GM21526 (cell line): ENCODE results near the gene SH3GL1.
A peak's percentile ranks its signal among the peaks of the same experiment; 100 is the strongest.

Experiments
- ATAC-seq: cut with Tn5 transposase; IDR thresholded peaks from one replicate; pipeline ENCODE4 v1.9.1; 2021; ENCODE audit warnings: moderate library complexity; ENCODE audit not compliant: unreplicated experiment, low FRiP score

SH3GL1 gene

GRCh38 chr19:4376671-4376990 lies 23.7 kb downstream of the SH3GL1 start:
- ATAC-seq: no peak

DNA sequence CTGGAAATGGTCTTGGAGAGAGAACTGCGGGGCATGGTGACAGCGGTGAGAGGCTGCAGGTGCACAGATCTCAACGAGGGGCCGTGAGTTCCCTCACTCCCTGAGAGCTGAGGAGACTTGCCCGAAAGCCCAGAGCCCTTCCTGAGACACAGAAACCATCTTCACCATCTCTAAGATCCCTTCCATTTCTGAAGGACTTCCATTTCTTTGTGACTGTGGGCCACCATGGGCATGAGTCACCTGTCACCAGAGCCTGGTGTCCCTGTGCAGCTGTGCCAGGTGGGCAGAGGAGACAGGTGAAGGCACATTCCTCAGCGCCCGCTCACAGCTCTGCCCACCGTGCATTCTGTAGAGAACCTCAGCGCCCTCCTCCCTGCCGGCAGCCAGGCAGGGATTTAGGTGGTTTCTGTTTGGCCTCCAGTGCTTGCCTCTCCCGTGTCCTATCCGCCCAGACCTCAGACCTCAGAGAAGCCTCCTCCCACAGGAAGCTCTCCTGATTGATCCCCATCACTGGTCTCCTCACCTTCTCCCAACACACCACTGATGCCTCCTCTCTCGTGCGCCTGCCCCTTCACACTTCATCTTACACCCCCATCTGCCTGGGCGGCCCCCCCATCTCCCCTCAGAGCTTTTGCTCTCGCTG lies 24.2 kb downstream of the SH3GL1 start:
- no peak for ATAC-seq

DNA sequence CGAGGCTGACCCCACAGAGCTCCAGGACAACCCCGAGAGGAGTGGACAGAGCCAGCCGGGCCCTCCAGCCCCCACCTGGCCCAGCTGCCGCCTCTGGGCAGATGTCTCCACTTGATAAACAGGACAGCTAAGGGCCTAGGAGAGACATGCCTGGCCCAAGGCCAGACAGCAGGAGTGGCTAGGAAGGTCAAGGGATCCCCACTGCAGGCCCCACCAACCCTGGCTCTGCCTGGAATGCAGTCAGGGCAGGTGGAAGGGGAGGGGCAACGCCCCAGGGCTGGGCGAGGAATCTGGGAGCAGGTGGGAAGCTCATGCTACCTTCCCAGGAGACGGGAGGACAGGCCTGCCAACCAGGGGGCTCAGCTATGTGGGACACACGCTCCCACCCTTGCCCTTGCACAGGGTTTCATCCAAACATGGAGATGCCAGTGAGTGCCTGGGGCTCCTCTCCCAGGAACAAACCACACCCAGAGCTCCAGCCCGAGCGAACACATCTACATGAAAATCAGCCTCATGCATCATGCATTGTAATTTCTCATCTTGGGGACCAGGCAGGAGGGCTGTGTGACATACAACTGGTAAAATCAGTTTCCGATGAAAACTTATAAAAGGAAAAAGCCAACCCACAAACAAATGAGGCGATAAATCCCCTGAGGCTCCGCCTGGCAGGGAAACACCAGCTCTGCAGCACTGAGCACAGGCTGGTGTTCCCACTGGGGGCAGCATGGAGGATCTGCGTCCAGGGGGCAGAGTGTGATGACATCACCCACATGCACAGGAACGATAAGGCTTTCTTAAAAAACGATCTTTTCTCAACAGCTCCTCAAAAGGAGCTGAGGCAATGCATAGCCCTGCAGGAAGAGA lies 25.0 kb downstream of the SH3GL1 start:
- ATAC-seq: no peak

DNA sequence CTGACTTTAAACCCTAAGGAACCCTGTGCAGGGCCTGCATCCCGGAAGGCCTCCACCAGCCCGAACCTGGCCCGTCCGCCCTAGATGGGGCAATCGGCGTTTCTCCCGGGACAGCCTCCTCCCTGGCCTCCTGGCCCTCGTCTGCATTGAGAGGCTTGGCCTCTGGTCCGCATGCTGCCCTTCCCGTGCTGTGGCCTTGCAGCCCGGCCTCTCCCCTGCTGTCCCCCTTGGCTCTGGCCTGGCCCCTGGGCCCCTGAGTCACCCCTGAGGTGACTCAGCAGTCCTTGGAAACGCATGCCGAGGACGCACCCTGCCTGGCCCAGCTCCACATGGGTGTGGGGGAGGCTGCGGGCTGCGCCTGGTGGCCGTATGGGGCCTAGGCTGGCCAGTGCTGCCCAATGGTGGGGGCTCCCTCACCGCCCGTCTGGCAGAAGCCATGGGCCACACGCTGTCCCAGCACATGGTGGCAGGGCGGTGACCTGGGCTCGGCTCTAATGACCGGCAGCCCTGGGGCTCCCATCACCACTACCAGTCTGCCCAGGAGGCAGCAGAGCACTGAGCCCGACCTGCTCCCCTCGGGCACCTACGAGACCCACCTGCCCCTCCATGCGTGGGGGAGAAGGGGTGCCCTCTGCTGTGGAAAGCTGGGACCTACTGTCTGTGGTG lies 25.7 kb downstream of the SH3GL1 start:
- ATAC-seq: no peak

DNA sequence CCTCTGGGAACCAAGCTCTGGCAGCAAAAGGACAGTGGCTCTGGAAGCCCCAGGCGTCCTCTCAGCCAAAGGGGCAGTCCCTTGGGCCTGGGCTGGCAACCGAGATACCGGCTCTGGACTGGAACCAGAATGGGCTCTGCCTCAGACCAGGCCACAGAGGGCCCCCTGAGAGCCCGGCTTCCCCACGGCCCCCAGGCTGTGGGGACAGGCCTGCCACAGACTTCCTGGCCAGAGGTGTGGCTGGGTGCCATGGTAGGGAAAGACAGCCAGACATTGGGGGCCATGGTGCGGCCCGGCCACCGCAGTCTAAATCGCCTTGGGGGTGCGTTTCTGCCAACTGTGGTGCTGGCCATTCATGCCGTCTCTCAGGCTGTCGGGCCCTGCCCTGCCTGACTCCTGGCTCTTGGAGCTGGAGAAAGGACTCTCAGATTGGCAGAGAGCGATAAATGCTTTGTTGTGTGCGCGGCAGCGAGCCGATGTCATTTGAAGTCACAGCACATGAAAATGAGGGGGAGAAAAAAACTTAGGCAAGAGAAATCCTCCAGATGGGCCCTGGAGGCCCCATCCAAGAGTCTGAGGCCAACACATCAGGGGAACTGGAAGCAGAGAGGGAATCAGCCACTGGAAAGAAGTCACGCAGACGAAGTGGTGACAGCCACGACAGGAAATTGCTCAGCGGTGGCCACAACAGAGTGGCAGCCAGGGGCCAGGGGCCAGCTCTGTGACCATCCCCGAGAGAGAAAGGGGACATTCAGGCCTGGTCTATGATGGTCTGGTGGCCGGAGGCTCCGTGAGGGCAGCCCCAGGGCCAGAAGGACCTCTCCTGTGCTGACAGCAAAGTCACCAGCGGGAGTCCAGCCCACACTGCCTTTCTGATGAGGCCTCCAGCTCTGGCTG lies 26.5 kb downstream of the SH3GL1 start:
- ATAC-seq: no peak

GRCh38 chr19:4373013-4373367 lies 27.4 kb downstream of the SH3GL1 start:
- no peak for ATAC-seq

GRCh38 chr19:4372165-4373012 lies 28.0 kb downstream of the SH3GL1 start:
- no peak for ATAC-seq

- ATAC-seq: no peak
These were observed 28.8 kb downstream of the SH3GL1 start for GRCh38 chr19:4371247-4372164.

- no peak for ATAC-seq
These were observed 29.8 kb downstream of the SH3GL1 start for GRCh38 chr19:4370418-4371041.

DNA sequence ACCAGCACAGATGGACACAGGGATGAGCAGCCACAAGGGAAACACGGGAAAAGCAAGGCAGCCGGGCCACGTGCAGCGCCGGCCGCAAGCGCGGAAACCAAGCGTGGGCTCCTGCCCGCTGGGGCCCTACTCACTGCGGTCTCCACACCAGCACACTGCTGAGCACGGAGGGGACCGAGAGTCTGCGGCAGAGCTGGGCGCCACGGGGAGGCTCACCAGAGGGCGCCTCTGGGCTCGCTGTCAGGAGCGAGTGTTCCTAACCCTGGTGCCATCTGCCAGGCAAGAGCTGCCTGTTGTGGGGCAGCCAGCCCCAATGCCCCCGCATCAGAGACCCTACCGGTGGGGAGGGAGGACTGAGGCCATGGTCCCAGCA lies 30.5 kb downstream of the SH3GL1 start:
- ATAC-seq: peak; percentile 24

DNA sequence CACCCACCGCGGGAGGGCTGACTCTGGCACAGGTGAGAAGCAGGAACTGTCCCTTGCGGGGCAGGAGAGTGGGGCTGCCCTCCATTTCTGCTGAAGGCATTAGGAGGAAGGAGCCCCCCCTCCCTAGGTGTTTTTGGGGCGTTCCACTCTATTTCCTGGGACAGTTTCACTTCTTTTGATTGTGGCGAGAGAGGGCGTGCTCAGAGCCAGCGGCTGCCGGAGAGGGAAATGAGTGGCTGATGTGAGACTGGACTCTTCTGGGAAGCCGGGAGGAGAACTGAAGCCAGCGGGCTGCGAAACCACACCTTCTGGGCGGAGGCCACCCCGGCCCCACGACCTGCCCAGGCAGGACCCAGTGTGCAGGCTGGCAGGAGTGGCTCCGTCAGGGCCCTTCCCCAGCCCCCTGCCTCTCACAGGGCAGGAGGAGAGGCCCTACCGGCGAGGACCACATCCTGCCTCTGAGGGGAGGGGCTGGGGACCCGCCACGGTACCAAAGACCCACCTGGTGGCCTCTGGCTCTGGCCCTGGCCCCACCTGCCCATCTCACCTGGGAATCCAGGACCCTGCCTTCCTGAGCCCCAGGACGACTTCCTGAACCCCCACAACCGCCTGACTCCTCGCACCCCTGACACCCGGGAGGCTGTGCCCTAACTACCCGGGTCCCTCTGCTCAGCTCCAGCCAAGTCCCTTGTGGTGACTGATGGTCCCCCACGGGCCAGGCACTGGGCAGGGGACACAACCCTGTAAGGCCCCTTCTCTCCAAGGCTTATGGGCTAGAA lies 31.0 kb downstream of the SH3GL1 start:
- ATAC-seq: peak; percentile 52

DNA sequence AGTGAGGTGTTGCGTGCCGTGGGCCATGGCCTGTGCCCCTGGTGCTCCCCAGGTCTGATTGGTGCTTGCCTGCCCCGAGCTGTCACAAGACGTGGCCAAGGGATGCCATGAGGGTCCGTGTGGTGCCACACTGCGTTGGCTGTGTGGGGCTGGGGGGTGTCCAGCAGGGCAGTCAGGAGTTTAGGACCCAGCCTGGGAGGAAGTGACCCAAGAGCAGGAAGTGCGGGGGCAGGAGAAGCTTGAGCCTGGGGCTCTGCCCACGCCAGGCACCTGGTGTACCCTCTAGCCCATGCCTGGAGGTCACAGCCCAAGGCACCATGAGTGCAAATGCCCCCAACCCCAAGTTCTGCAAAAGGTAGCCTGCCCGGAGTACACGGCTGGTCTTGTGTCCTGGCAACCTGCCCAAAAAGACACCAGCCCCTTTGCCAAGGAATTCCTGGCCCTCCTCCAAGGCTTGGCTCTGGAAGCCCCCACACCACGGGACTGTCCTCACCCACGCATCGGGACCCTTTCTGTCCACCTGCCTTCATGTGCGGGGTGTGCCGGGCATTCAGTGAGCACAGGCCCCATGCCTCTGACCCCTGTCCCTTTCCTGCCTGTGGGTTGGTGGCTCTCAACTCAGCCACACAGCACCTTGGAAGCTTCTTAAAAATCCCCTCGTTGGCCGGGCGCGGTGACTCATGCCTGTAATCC lies 32.1 kb downstream of the SH3GL1 start:
- no peak for ATAC-seq

GRCh38 chr19:4367781-4368127 lies 32.6 kb downstream of the SH3GL1 start:
- ATAC-seq: no peak

DNA sequence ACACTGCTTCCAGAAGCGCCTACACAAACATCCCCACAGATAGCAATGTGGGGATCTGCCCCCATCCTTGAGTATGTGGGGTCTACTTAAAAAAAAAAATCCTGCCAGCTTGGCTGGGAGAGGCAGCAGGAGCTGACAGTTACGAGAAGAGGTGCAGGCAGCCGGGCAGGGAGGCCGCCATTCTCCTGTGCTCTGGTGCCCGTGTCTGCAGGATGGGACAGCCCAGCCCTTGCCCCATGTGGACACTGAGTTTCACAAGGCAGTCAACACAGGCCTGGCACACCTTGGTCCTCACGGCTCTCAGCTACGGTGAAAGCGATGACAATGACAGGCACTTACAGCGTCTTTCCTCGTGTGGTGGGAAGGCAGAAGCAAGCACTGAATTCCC lies 33.0 kb downstream of the SH3GL1 start:
- ATAC-seq: no peak

GRCh38 chr19:4366666-4367335 lies 33.5 kb downstream of the SH3GL1 start:
- no peak for ATAC-seq

GRCh38 chr19:4365791-4366665 lies 34.3 kb downstream of the SH3GL1 start:
- no peak for ATAC-seq
